Left ventricle myocardium superior (tissue), 1 donor: ENCODE data around the gene DPY19L1. TPM values are rescaled to one million over a fixed set of nuclear protein-coding genes. Genes with fewer than 3 reads are reported as not detected.
"Not testable (repeated sequence)": the region's sequence is repeated elsewhere in the genome, so short reads cannot be mapped to it uniquely, and the experiment has no call there.

ENCODE experiments used
- ATAC-seq: fragments of 200-7000 bp; cut with Tn5 transposase; one replicate; pipeline ENCODE4 v1.9.1; 2020; ENCODE audit warnings: mild to moderate bottlenecking, moderate library complexity
- DNase-seq: peaks from one replicate; pipeline ENCODE4 v3.0.0-alpha.2; 2020
- intact Hi-C: fragments of 100-400 bp; cut with micrococcal nuclease; formaldehyde crosslinking; loops from one replicate; pipeline ENCODE4 v1.11.0; 2022
- total RNA-seq: library from RNA; stranded (reverse); fragmentation: NEBNext Ultra II Directional; extraction: Animal tissue kit (Norgen Biotek cat#: 25700); gene quantifications from one replicate; pipeline ENCODE4 v1.2.1, GENCODE V29; 2021
- donor health status: DM: no; HTN: yes; CAD: no; lungs with severe emphysema.

DPY19L1 gene
- total RNA-seq, 1 donor from 2014 or later = 25.0 TPM

- DNase-seq, intact Hi-C loops: not testable (repeated sequence)
- peak; percentile 30 for ATAC-seq
These were observed 34.1 kb downstream of the DPY19L1 start for GRCh38 chr7:35003177-35003650.

GRCh38 chr7:34998335-34998734 lies 39.0 kb downstream of the DPY19L1 start:
- peak; percentile 31 for ATAC-seq
- intact Hi-C loops, DNase-seq: not testable (repeated sequence)

- DNase-seq, intact Hi-C loops: not testable (repeated sequence)
- peak; percentile 21 for ATAC-seq
These were observed 40.7 kb downstream of the DPY19L1 start for GRCh38 chr7:34996423-34997090.

- intact Hi-C loops = no loop called here
- ATAC-seq = no peak
- DNase-seq = no peak
These were observed 41.5 kb downstream of the DPY19L1 start for GRCh38 chr7:34995757-34996156.

GRCh38 chr7:34991938-34992840 lies 45.1 kb downstream of the DPY19L1 start:
- intact Hi-C loops = no loop called here
- no peak for DNase-seq
- no peak for ATAC-seq

GRCh38 chr7:34988442-34989125 lies 48.7 kb downstream of the DPY19L1 start:
- DNase-seq, ATAC-seq, intact Hi-C loops: not testable (repeated sequence)

- ATAC-seq, intact Hi-C loops: not testable (repeated sequence)
These were observed 52.1 kb downstream of the DPY19L1 start for GRCh38 chr7:34985155-34985554.

GRCh38 chr7:34984140-34984539 lies 53.1 kb downstream of the DPY19L1 start:
- DNase-seq, intact Hi-C loops, ATAC-seq: not testable (repeated sequence)

More at GRCh38 chr7:34985155-34985554, 52.1 kb downstream of the DPY19L1 start:
- DNase-seq = not testable (repeated sequence)

- ATAC-seq = no peak
- DNase-seq = no peak
- intact Hi-C loops = no loop called here
These were observed 54.8 kb downstream of the DPY19L1 start for GRCh38 chr7:34982371-34983019.

GRCh38 chr7:34979124-34979523 lies 58.2 kb downstream of the DPY19L1 start:
- not testable (repeated sequence) for DNase-seq

GRCh38 chr7:34973400-34973760 lies 63.9 kb downstream of the DPY19L1 start:
- ATAC-seq (no peak), DNase-seq (no peak)
- intact Hi-C loops = no loop called here

More at GRCh38 chr7:34979124-34979523, 58.2 kb downstream of the DPY19L1 start:
- ATAC-seq, intact Hi-C loops: not testable (repeated sequence)

- intact Hi-C loops, ATAC-seq, DNase-seq: not testable (repeated sequence)
These were observed 64.4 kb downstream of the DPY19L1 start for GRCh38 chr7:34972739-34973399.

GRCh38 chr7:34967818-34968217 lies 69.5 kb downstream of the DPY19L1 start:
- DNase-seq, intact Hi-C loops, ATAC-seq: not testable (repeated sequence)

- DNase-seq, intact Hi-C loops, ATAC-seq: not testable (repeated sequence)
These were observed 70.8 kb downstream of the DPY19L1 start for GRCh38 chr7:34966504-34966903.

- intact Hi-C loops = no loop called here
- no peak for ATAC-seq
- DNase-seq = no peak
These were observed 79.3 kb downstream of the DPY19L1 start for GRCh38 chr7:34958021-34958420.

- DNase-seq = no peak
- ATAC-seq = no peak
- intact Hi-C loops = no loop called here
These were observed 84.5 kb downstream of the DPY19L1 start for GRCh38 chr7:34952822-34953221.

GRCh38 chr7:34949361-34949760 lies 87.9 kb downstream of the DPY19L1 start:
- no peak for ATAC-seq
- DNase-seq = no peak
- intact Hi-C loops = no loop called here

GRCh38 chr7:34947427-34947826 lies 89.9 kb downstream of the DPY19L1 start:
- intact Hi-C loops, DNase-seq: not testable (repeated sequence)
- peak; percentile 70 for ATAC-seq
